Transverse colon (tissue), 4 donors: Measurements from ENCODE around the gene CMC1. TPM values are rescaled to one million over a fixed set of nuclear protein-coding genes. Genes with fewer than 3 reads are reported as not detected.

ENCODE experiments used
- DNase-seq: peaks from one replicate; pipeline ENCODE4 v3.0.0-alpha.2; 2019
- H3K27ac ChIP-seq, 4 donors: fragments of 200-600 bp; sonication (generic); 2 replicates each; pipeline ENCODE4 v1.5.1; 2016 to 2018; ENCODE audit warnings: inconsistent platforms in 4 of 4
- H3K27me3 ChIP-seq: fragments of 200-600 bp; sonication (generic); 2 replicates; pipeline ENCODE4 v1.5.1; 2017; ENCODE audit warnings: inconsistent platforms
- H3K36me3 ChIP-seq, 4 donors: fragments of 200-600 bp; sonication (generic); 2 replicates each; pipeline ENCODE4 v1.5.1; 2017 to 2019; ENCODE audit warnings: inconsistent platforms in 4 of 4
- H3K4me1 ChIP-seq, 4 donors: fragments of 200-600 bp; sonication (generic); 2 replicates each; pipeline ENCODE4 v1.5.1; 2017 to 2020; ENCODE audit warnings: inconsistent platforms in 4 of 4
- H3K4me3 ChIP-seq, 4 donors: fragments of 200-600 bp; sonication (generic); 1 replicate in 1 of 4; 2 replicates in 3 of 4; pipeline versions ENCODE4 v1.5.1 to v1.6.1; 2017 to 2019; ENCODE audit warnings: inconsistent platforms in 4 of 4
- H3K9me3 ChIP-seq, 2 donors: fragments of 200-600 bp; sonication (generic); 2 replicates each; pipeline ENCODE4 v1.5.1; 2017 to 2019; ENCODE audit warnings: inconsistent platforms in 2 of 2
- CTCF ChIP-seq, 5 experiments: fragments of 200-600 bp in 3 of 5; fragments of 450-650 bp in 2 of 5; sonication (generic) in 3 of 5; IDR thresholded peaks; 1 replicate in 2 of 5; 2 replicates in 3 of 5; pipeline ENCODE4 v1.5.1; 2016 to 2017; ENCODE audit warnings: antibody characterized with exemption in 5 of 5, inconsistent platforms in 3 of 5, mild to moderate bottlenecking in 2 of 5, moderate library complexity in 1 of 5
- EP300 ChIP-seq: sonication (generic); formaldehyde crosslinking; IDR thresholded peaks from one replicate; pipeline ENCODE4 v1.6.1; 2017; ENCODE audit warnings: antibody characterized with exemption, low read depth
- POLR2A ChIP-seq: fragments of 450-650 bp; IDR thresholded peaks from one replicate; pipeline ENCODE4 v1.6.1; 2016; ENCODE audit warnings: antibody characterized with exemption, mild to moderate bottlenecking, moderate library complexity
- POLR2AphosphoS5 ChIP-seq, 3 donors: sonication (generic); formaldehyde crosslinking; IDR thresholded peaks; one replicate each; pipeline ENCODE4 v1.6.1; 2016; ENCODE audit warnings: antibody characterized with exemption in 3 of 3
- WGBS, 2 donors: methylation state at CpG; one replicate each; pipeline ENCODE4 v1.1.5; 2018; ENCODE audit warnings: low coverage in 1 of 2; 5-methylcytosine and 5-hydroxymethylcytosine counted together
- in situ Hi-C, 4 donors: fragments of 200-750 bp; cut with MboI; loops; one replicate each; pipeline versions ENCODE4 v1.15.0 to v1.15.1; 2017; ENCODE audit warnings: low sequenced_read_pairs in 3 of 4, low pct_ligation_motif_present in 1 of 4, low pct_unique_long_range_greater_than_20kb in 1 of 4
- intact Hi-C: fragments of 100-400 bp; cut with DNase I; formaldehyde crosslinking; loops from one replicate; pipeline ENCODE4 v1.15.1; 2023; ENCODE audit warnings: low total_unique reads
- total RNA-seq, 4 donors: library from RNA; depleted of rRNA; stranded (reverse); fragments of >200 nt; gene quantifications; one replicate each; pipeline ENCODE4 v1.1.0, GENCODE V29; 2016

Gene CMC1
- total RNA-seq, 4 donors from 2014 or later: 0.20 to 15.2 (median 10.7) TPM

GRCh38 chr3:28253040-28253715 is 11.8 kb downstream of the CMC1 start:
- DNase-seq: no peak

GRCh38 chr3:28262001-28262400 is 20.6 kb downstream of the CMC1 start:
- in situ Hi-C loops (no loop called here), intact Hi-C loops (no loop called here)
- no peaks in the 10 kb centered on the region for H3K27me3 ChIP-seq
- no peak for TF ChIP-seq POLR2AphosphoS5 (IDR thresholded peaks at IDR 0.05)
- TF ChIP-seq POLR2A: no peak
- no peak for TF ChIP-seq CTCF (IDR thresholded peaks at IDR 0.05)
- TF ChIP-seq EP300: no peak
- no peak overlapping the region for H3K27ac ChIP-seq
- H3K4me3 ChIP-seq: no peak overlapping the region
- no peaks in the 10 kb centered on the region for H3K4me1 ChIP-seq
- no peaks in the 10 kb centered on the region for H3K9me3 ChIP-seq
- peaks cover 0 to 9% (median 4%) of the 10 kb centered on the region in 4 donors for H3K36me3 ChIP-seq
- DNase-seq: no peak

More at GRCh38 chr3:28253040-28253715, 11.8 kb downstream of the CMC1 start:
- Histone ChIP-seq H3K36me3 (no peaks in the 10 kb centered on the region), H3K27me3 (no peaks in the 10 kb centered on the region), H3K9me3 (no peaks in the 10 kb centered on the region), H3K4me1 (no peaks in the 10 kb centered on the region), H3K27ac (no peak overlapping the region), H3K4me3 (no peak overlapping the region)
- in situ Hi-C loops (no loop called here), intact Hi-C loops (no loop called here)
- no peak for TF ChIP-seq EP300
- TF ChIP-seq POLR2A: no peak
- no peak for TF ChIP-seq POLR2AphosphoS5 (IDR thresholded peaks at IDR 0.05)
- TF ChIP-seq CTCF (IDR thresholded peaks at IDR 0.05): no peak
- 93 to 97% methylated on average over 4 to 9 of the region's 9 CpGs for WGBS, 2 donors

- no peak for DNase-seq
- TF ChIP-seq POLR2AphosphoS5 (IDR thresholded peaks at IDR 0.05): no peak
- TF ChIP-seq CTCF (IDR thresholded peaks at IDR 0.05): no peak
- Histone ChIP-seq H3K27ac (no peak overlapping the region), H3K27me3 (no peaks in the 10 kb centered on the region), H3K36me3 (peaks cover 0 to 16% (median 4%) of the 10 kb centered on the region in 4 donors), H3K4me1 (peaks cover 0 to 12% (median 3%) of the 10 kb centered on the region in 4 donors), H3K4me3 (no peak overlapping the region), H3K9me3 (no peaks in the 10 kb centered on the region)
- in situ Hi-C loops (no loop called here), intact Hi-C loops (no loop called here)
Measured at GRCh38 chr3:28265641-28266040, 24.2 kb downstream of the CMC1 start.

GRCh38 chr3:28267984-28268849 is 26.8 kb downstream of the CMC1 start:
- Histone ChIP-seq H3K27me3 (no peaks in the 10 kb centered on the region), H3K4me3 (no peak overlapping the region), H3K36me3 (peaks cover 0 to 19% (median 10%) of the 10 kb centered on the region in 4 donors), H3K27ac (peak overlapping the region in 2 of 4 donors; percentile 9 to 29), H3K9me3 (peaks cover 4 to 6% of the 10 kb centered on the region in 2 donors), H3K4me1 (peaks cover 0 to 12% (median 3%) of the 10 kb centered on the region in 4 donors)
- in situ Hi-C loops: no loop called here
- DNase-seq: peak; percentile 21
- WGBS, 2 donors: 50 to 69% methylated on average over 2 to 5 of the region's 5 CpGs
- intact Hi-C loops: no loop called here
- TF ChIP-seq CTCF (IDR thresholded peaks at IDR 0.05): peak in 1 of 5 experiments; percentile 12
- no peak for TF ChIP-seq EP300
- no peak for TF ChIP-seq POLR2A
- TF ChIP-seq POLR2AphosphoS5 (IDR thresholded peaks at IDR 0.05): no peak
